Fibroblast of upper back skin (primary cell): ENCODE measurements around the gene ATP1A4.
"Not testable (repeated sequence)": the region's sequence is repeated elsewhere in the genome, so short reads cannot be mapped to it uniquely, and the experiment has no call there.

Experiments used
- DNase-seq: peaks from one replicate; pipeline ENCODE4 v3.0.0-alpha.2; 2013

ATP1A4 gene

GRCh38 chr1:160124705-160125478 lies 26.5 kb upstream of the ATP1A4 start:
- DNase-seq: peak; percentile 79

- DNase-seq: peak; percentile 49
Measured at GRCh38 chr1:160125746-160126145, 25.7 kb upstream of the ATP1A4 start.

GRCh38 chr1:160126342-160126741 lies 25.1 kb upstream of the ATP1A4 start:
- not testable (repeated sequence) for DNase-seq

DNA sequence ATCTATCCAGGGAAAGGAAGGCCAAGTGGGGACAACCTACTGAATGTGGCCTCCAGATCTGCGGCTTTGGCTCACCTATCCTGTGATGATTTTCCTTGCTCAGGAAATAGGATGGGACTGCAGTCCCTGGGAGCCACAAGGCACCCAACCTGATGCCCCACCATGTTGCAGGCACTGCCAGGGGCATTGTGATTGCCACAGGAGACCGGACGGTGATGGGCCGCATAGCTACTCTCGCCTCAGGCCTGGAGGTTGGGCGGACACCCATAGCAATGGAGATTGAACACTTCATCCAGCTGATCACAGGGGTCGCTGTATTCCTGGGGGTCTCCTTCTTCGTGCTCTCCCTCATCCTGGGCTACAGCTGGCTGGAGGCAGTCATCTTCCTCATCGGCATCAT lies 24.0 kb upstream of the ATP1A4 start:
- no peak for DNase-seq

DNA sequence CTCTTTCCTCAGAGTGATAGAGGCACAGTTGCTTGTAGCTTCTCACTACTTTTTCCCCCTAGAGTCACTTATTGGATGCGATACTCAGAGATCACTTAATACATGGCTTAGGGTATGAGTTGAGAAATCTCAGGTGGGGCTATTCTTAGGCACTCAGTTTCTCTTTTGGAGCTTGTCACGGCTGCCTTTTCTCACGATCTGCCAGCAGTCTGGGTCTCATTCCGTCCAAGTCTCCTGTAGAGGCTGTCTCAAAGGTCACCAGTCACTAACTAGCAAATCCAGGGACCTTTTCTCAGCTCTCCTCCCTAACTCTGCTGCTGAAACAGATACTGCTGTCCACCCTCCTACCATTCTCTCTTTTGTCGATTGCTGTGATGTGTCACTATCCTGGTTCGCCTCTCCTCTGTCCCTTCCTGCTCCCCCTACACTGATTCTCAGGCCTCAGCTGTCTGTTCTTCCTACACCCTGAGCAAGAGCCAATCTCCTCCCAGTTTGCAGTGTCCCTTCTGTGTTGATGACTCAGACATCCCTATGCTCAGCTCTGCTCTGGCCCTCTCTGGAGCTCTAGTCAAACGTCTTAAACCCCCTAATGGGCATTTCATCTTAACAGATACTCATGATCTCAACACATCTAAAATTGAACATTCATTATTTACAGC lies 23.4 kb upstream of the ATP1A4 start:
- DNase-seq: peak; percentile 54

- no peak for DNase-seq
Measured at GRCh38 chr1:160128636-160129035, 22.8 kb upstream of the ATP1A4 start.

- peak; percentile 25 for DNase-seq
Measured at GRCh38 chr1:160129046-160129445, 22.4 kb upstream of the ATP1A4 start.

DNA sequence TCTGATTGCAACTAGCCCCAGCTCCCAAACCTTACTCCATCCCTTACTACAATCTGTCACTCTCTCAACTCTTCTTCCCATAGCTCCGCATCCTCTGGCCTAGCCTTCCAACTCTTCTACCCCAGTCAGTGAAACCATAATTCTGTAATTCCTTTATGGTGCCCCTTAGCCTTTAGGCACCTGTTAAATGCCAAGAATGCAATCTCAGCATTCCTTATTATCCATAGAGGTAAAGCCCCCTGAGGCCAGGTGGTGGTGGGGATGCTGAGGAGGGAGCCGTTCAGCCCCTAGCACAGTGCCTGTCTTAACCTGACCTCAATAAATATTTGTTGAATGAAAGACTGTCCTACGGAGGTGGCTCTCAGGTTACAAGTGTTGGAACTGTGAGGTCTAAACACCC lies 21.8 kb upstream of the ATP1A4 start:
- DNase-seq: no peak

GRCh38 chr1:160129966-160130365 lies 21.4 kb upstream of the ATP1A4 start:
- DNase-seq: no peak

- DNase-seq: no peak
Measured at GRCh38 chr1:160130486-160130885, 20.9 kb upstream of the ATP1A4 start.

GRCh38 chr1:160130939-160131338 lies 20.5 kb upstream of the ATP1A4 start:
- no peak for DNase-seq

DNA sequence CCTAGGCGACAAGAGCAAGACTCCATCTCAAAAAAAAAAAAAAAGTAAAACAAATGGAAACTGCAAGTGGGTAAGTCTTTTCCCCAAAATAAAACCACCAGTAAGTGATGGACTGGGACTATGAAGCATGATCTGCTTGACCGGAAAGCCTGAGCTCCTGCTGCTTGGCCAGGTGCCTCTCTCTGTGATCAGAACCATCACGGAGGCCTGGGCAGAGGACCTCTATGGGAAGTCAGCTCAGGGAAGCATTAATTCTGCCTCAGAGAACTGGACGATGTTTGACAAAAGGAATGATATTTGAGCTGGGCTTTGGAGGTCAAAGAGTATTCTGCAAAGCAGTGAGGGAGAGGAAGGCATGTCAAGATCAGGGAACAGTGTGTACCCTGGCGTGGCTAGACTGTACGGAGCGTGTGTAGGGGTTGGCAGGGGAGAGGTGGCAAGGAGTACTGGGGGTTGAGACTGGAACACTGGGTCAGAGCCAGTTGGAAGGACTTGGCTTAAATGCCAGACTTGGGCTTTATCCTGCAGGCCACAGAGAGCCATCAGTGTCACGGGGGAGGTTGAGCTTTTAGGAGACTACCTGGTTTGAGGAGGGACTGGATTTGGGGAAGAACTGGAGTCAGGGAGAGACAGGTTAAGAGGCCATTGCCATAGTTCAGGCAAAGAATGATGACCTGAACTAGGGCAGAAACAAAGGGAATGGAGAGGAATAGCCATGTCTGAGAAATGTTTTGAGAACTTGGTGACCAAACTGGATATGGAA lies 19.4 kb upstream of the ATP1A4 start:
- DNase-seq: no peak

DNA sequence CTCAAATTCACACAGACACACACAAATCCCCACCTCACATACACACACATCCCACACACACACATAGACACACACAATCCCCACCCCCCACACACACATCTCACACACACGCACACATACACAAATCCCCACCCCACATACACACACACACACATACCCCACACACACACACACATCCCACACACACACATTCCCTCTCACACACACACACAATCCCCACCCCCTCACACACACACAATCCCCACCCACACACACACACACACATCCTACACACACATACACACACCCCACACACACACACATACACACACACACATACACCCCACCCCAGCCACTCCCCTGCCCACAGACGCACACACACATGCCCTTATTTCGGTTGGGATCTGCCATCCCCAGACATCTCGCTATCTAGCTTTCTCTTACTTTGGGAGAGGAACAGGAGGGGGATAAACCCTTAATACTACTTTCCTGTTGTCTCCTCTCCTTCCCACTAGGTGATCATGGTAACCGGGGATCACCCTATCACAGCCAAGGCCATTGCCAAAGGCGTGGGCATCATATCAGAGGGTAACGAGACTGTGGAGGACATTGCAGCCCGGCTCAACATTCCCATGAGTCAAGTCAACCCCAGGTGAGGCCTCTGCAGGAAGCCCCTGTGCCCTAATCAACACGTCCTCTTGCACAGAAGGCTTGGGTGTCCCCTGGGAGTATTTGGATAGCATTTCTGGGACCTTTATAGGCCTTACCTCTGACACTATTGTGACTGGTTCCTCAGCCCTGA lies 17.2 kb upstream of the ATP1A4 start:
- DNase-seq: no peak

DNA sequence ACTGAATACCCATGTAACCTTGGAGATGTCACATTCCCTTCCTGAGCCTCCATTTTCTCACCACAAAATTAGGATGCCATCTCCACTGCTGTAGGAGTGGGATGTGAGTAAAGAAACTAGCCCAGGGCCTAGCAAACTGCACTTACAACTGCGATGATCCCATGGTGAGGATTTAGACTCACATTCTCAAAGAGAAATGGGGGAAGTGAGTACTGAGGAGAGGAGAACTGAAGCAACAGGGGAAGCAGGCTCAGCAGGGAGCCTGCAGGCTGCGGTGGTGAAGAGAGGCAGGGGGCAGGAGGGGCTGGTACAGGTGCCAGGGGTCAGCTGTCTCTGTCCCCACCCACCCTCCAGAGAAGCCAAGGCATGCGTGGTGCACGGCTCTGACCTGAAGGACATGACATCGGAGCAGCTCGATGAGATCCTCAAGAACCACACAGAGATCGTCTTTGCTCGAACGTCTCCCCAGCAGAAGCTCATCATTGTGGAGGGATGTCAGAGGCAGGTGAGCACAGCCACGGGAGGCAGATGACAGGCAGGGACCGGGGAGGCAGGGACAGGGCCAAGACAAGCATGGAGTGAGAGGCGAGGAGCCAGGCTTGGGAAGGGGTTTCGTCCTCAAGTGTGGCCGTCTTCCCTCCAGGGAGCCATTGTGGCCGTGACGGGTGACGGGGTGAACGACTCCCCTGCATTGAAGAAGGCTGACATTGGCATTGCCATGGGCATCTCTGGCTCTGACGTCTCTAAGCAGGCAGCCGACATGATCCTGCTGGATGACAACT lies 16.4 kb upstream of the ATP1A4 start:
- DNase-seq: no peak

- DNase-seq: no peak
Measured at GRCh38 chr1:160136121-160136925, 15.1 kb upstream of the ATP1A4 start.

DNA sequence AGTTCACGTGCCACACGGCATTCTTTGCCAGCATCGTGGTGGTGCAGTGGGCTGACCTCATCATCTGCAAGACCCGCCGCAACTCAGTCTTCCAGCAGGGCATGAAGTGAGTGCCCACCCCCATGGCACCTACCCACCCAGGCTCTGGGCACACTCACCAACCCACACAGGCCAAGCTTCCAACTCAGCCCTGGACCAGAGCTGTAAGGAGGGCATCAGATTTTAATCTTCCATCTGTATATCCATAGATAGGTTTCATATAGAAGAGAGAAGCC lies 14.5 kb upstream of the ATP1A4 start:
- no peak for DNase-seq

DNA sequence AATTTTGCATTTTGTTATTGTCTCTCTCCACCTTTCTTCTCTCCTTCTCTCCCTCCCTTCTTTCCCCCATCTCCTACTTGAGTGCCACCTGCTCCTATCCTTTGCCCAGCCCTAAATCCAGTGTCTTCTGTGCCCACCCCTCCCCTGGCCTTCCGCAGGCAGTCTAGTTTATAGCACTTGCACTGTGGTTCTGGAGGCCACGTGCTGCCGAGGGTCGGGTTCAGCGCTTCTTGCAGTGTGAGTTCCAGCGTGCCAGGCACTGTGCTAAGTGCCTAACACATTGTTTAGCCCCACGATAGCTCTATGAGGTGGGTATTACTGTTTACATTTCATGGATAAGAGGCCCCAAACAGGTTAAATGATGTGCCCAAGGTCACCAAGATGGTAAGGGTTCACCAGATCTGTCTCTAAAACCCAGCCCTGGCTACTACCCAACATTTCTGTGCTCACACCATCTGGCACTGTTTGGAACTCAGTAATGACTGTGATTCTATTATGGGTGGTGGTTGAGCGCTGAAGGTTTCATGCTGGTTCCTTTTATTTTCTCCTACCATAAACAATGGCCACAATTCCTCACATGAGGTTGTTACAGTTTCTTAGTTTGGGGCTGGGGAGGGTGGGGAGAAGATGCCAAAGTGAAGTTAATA lies 14.1 kb upstream of the ATP1A4 start:
- no peak for DNase-seq

DNA sequence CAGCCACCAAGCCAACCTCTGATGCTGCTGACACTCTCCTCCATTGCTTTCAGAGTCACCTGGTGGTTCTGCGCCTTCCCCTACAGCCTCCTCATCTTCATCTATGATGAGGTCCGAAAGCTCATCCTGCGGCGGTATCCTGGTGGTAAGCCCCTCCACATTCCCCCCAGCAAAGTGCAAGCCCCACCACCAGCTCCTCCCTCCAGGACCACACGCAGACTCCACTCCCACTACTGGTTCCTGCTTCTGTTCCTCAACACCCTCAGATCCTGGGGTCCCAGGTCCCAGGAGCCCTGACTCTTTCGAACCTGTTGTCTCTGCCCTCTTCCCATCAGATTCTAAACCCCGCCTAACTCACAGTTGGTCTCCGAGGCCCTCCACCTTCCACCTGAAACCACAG lies 11.6 kb upstream of the ATP1A4 start:
- no peak for DNase-seq

DNA sequence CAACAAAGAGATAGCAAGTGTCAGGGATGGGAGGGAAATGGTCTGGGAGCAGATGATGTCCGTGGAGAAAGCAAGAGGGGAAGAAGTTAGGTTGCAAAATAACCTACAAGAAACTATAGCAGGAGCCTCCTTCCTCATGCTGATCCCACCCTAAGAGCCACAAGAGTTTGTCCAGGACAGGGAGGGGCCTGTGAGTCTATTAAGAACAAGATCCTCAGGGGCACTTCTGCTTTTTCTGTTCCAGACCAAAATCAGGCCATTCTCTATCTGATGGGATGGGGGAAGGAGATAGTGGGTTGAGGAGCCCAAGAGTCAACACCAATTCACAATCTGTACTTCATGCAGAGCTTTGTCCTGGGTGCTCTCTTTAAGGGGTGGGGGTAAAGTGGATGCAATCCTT lies 7.7 kb upstream of the ATP1A4 start:
- no peak for DNase-seq

- DNase-seq: peak; percentile 39
Measured at GRCh38 chr1:160144921-160145320, 6.5 kb upstream of the ATP1A4 start.

DNA sequence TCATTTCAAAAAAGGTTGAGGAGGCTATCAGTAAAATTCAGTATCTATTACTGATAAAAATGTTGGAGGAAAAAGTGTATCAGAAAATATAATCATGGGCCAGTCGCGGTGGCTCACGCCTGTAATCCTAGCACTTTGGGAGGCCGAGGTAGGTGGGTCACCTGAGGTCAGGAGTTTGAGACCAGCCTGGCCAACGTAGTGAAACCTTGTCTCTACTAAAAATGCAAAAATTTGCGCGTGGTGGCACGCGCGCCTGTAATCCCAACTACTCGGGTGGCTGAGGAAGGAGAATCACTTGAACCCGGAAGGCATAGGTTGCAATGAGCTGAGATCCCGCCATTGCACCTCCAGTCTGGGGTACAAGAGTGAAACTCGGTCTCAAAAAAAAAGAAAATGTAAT lies 5.3 kb upstream of the ATP1A4 start:
- DNase-seq: no peak
